ENCODE results near the gene KAZN.

- TF ChIP-seq EZH2 (IDR thresholded peaks at IDR 0.05; ENCODE audit: low read depth) = no peak
- TF ChIP-seq CTCF (conservative IDR thresholded peaks at IDR 0.05) = no peak
These were observed 500.0 kb downstream of the KAZN start for GRCh38 chr1:15098176-15099125.
